GM19023 (cell line): ENCODE data around the gene RXRG.

Experiments used
- ATAC-seq: cut with Tn5 transposase; IDR thresholded peaks from one replicate; pipeline ENCODE4 v1.9.1; 2021; ENCODE audit warnings: mild to moderate bottlenecking, moderate library complexity; ENCODE audit not compliant: unreplicated experiment

Gene RXRG

GRCh38 chr1:165371588-165372225 lies 73.2 kb downstream of the RXRG start:
- no peak for ATAC-seq

- ATAC-seq: peak; percentile 68
Observed at GRCh38 chr1:165369255-165369848, 75.6 kb downstream of the RXRG start.

GRCh38 chr1:165367375-165367993 lies 77.4 kb downstream of the RXRG start:
- ATAC-seq: peak; percentile 65

GRCh38 chr1:165365341-165365740 lies 79.6 kb downstream of the RXRG start:
- no peak for ATAC-seq

- ATAC-seq: no peak
Observed at GRCh38 chr1:165364568-165365133, 80.3 kb downstream of the RXRG start.

- ATAC-seq: no peak
Observed at GRCh38 chr1:165356876-165357275, 88.0 kb downstream of the RXRG start.

GRCh38 chr1:165355977-165356811 lies 88.7 kb downstream of the RXRG start, which contains the start of gene LMX1A:
TSS of gene LMX1A (minus strand) at chr1:165356715. CDS start at chr1:165355559, 1,156 bp downstream.
- ATAC-seq: no peak

- no peak for ATAC-seq
Observed at GRCh38 chr1:165355139-165355976, 89.6 kb downstream of the RXRG start.

GRCh38 chr1:165354739-165355138 lies 90.2 kb downstream of the RXRG start:
- no peak for ATAC-seq

GRCh38 chr1:165353731-165354671 lies 90.9 kb downstream of the RXRG start:
- no peak for ATAC-seq

GRCh38 chr1:165352442-165353293 lies 92.3 kb downstream of the RXRG start:
- no peak for ATAC-seq

GRCh38 chr1:165351863-165352441 lies 93.0 kb downstream of the RXRG start:
- no peak for ATAC-seq
